T-helper 17 cell (primary cell): ENCODE data around the gene ZNF32. TPM values are rescaled to one million over a fixed set of nuclear protein-coding genes. Genes with fewer than 3 reads are reported as not detected.
A peak's percentile ranks its signal among the peaks of the same experiment; 100 is the strongest.

Experiments used
- ATAC-seq: fragments of 150-1000 bp; cut with Tn5 transposase; 2 replicates; pipeline ENCODE4 v1.10.0; 2021; ENCODE audit warnings: mild to moderate bottlenecking, moderate library complexity
- DNase-seq, 3 donors: peaks; one replicate each; pipeline versions ENCODE4 v3.0.0 to v3.0.0-alpha.2; 2020 to 2021
- H3K9me3 ChIP-seq: one replicate; pipeline ENCODE4 v1.7.0; 2013; ENCODE audit warnings: low read length, mild to moderate bottlenecking; ENCODE audit not compliant: control insufficient read depth, poor library complexity, severe bottlenecking
- H3K27ac Mint-ChIP-seq: one replicate; pipeline ENCODE4 v1.8.0; 2022; ENCODE audit warnings: mild to moderate bottlenecking, moderate library complexity, mixed read lengths
- H3K27me3 Mint-ChIP-seq: one replicate; pipeline ENCODE4 v1.8.0; 2022; ENCODE audit warnings: mixed read lengths
- H3K36me3 Mint-ChIP-seq: one replicate; pipeline ENCODE4 v1.8.0; 2022; ENCODE audit warnings: low read depth, mixed read lengths
- H3K4me1 Mint-ChIP-seq: one replicate; pipeline ENCODE4 v1.8.0; 2022; ENCODE audit warnings: mild to moderate bottlenecking, mixed read lengths
- H3K4me3 Mint-ChIP-seq: one replicate; pipeline ENCODE4 v1.8.0; 2022; ENCODE audit warnings: mild to moderate bottlenecking, moderate library complexity, mixed read lengths
- total RNA-seq, 4 donors: library from RNA in 2 of 4; stranded (reverse) in 2 of 4; gene quantifications; one replicate each; pipeline ENCODE4 v1.2.3 and lab custom pipeline; 2022 to 2026

ZNF32 gene, protein sequence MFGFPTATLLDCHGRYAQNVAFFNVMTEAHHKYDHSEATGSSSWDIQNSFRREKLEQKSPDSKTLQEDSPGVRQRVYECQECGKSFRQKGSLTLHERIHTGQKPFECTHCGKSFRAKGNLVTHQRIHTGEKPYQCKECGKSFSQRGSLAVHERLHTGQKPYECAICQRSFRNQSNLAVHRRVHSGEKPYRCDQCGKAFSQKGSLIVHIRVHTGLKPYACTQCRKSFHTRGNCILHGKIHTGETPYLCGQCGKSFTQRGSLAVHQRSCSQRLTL
- total RNA-seq (10 to 100 TPM; 19.0 to 19.2 TPM), total RNA-seq (lab: John Stamatoyannopoulos, UW) (14.5 to 42.9 reads per million in 2 donors)

DNA sequence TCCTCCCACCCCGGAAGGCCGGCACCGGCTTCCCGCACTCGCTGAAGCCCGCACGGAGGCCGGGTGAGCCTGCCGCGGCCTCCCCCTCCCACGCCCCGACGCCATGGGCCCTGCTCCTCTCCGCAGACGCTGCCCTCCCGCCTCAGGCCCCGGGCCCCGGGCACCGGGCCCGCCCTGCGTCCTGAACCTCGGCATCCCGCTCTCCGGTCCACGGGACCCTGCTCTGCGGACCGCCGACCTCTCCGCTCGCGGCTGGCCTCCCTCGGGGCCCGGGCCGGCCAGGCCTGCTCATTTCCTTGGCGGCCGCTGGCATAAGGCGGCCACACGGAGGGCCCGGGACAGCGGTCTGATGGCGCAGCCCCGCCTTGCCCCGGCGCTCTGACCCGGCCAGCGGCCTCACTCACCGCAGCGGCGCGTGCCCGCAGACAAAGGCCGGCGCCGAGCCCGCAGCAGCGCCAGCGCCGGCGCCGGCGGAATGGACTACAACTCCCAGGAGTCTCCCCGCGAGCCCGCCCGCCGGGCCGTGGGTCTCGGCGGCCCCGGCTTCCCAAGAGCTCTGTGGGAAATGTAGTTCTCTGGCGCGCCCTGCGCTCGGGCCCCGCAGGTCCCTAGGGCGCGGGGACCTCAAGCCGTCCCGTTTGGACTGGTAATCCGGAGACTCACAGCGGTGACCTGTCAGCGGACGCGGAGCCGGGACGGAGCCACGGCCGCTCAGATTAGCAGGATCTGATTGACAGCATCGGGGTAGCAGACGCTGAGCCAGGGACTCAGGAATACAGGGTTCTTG is at the start of gene ZNF32:
TSS of gene ZNF32 (minus strand) at position 484 of the 787 bp plus-strand sequence. CDS start 2,748 bp downstream, outside the sequence.
- H3K9me3 ChIP-seq: peaks cover 25% of the 10 kb centered on the region
- no peaks in the 10 kb centered on the region for H3K27me3 Mint-ChIP-seq
- H3K36me3 Mint-ChIP-seq: peaks cover 2% of the 10 kb centered on the region
- H3K4me3 Mint-ChIP-seq: peak within 1 kb of the TSS; percentile 93
- H3K4me1 Mint-ChIP-seq: peaks cover 6% of the 10 kb centered on the region
- ATAC-seq (peak; percentile 99), DNase-seq (peak; percentile 72 to 75 (median 74))
- H3K27ac Mint-ChIP-seq: peak within 1 kb of the TSS; percentile 90

DNA sequence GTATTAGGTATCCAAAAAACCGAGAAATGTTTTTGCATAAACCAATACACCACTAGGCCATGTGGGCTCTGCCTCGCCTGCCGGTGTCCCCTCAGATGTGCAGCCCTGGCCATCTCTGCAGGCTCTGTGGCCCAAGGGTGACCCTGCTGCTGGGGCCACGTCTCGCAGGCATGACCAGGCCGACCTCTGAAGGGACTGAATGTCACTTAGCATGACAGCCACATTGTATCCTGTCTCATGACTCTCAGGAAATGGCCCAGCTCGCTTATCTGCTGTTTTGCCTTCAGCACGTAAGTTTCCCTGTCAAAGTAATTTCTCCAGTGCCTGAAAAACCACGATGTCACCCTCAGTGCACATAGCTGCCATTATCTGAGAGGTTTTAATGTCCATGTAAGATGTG is 49.5 kb upstream of the ZNF32 start:
- DNase-seq (no peak), ATAC-seq (no peak)
- H3K4me3 Mint-ChIP-seq: no peak overlapping the region
- H3K27ac Mint-ChIP-seq: no peak overlapping the region
- H3K9me3 ChIP-seq: no peaks in the 10 kb centered on the region
- H3K4me1 Mint-ChIP-seq: no peaks in the 10 kb centered on the region
- H3K36me3 Mint-ChIP-seq: peaks cover 2% of the 10 kb centered on the region
- peaks cover 41% of the 10 kb centered on the region for H3K27me3 Mint-ChIP-seq

DNA sequence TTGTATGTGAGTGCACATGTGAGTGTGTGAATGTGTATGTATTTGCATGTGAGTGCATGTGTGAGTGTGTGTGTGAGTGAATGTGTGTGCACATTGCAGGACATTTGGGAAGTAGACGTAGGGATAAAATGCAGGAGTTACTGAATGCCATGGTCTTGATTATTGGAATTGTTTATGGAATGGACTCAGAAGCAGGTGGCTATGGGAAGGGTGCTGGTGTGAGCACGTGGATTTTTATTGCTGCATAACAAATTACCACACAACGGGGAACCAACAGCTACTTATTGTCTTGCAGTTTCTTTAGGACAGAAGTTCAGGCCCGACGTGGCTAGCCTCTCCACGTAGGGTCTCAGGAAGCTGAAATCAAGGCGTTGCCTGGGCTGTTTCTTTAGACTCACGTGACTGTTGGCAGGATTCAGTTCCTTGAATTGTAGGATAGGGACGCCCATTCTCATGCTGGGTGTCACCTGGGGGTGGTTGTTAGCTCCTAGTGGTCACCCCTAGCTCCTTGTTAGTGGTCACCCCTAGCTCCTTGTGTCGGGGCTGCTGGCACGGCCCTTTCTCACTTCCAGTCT is 48.3 kb upstream of the ZNF32 start:
- no peak for ATAC-seq
- DNase-seq: no peak
- Mint-ChIP-seq H3K4me1 (peaks cover 2% of the 10 kb centered on the region), H3K4me3 (no peak overlapping the region), H3K27me3 (peaks cover 52% of the 10 kb centered on the region), H3K27ac (no peak overlapping the region), H3K36me3 (peaks cover 4% of the 10 kb centered on the region)
- H3K9me3 ChIP-seq: no peaks in the 10 kb centered on the region

DNA sequence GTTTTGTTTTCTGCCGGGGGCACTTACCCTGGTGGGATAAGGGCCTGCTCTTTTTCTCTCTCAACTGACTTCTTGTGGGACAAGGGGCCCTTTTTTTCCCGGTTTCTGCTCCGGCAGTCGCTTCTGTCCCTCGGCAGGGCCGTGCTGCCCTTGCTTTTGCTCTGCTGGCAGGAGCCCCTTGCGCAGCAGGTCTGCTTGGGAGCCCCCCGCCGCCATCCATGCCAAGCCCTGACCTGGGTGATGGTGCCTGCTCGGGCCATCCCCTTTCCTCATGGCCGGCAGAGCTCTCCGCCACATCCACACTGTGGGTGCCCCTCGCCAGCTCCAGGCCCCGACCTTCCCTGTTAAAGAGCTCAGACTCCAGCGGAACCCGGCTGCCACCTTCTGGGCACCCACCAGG is 47.0 kb upstream of the ZNF32 start:
- DNase-seq (no peak), ATAC-seq (no peak)
- H3K4me1 Mint-ChIP-seq: peaks cover 2% of the 10 kb centered on the region
- no peaks in the 10 kb centered on the region for H3K9me3 ChIP-seq
- H3K36me3 Mint-ChIP-seq: peaks cover 4% of the 10 kb centered on the region
- H3K4me3 Mint-ChIP-seq: no peak overlapping the region
- no peak overlapping the region for H3K27ac Mint-ChIP-seq
- peaks cover 53% of the 10 kb centered on the region for H3K27me3 Mint-ChIP-seq

DNA sequence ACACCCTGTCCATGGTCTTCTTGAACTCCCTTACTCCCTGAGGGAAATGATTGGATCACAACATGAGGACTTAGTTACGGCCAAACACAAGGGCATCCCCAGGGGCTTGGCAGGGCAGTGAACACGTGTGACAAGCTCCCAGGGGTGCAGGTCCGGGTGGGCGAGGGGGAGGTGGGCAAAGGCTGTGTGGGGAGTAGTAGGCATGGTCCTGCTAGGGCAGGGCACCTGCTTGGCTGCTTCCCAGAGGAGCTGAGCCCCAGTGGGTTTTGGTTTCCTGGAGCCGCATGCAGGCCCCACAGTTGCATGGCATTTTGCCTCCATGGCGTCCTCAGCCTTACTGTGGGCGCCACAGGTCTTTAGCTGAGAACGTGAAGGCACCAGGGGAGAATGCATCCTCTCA is 46.6 kb upstream of the ZNF32 start:
- Mint-ChIP-seq H3K4me3 (no peak overlapping the region), H3K36me3 (peaks cover 4% of the 10 kb centered on the region)
- H3K9me3 ChIP-seq: no peaks in the 10 kb centered on the region

DNA sequence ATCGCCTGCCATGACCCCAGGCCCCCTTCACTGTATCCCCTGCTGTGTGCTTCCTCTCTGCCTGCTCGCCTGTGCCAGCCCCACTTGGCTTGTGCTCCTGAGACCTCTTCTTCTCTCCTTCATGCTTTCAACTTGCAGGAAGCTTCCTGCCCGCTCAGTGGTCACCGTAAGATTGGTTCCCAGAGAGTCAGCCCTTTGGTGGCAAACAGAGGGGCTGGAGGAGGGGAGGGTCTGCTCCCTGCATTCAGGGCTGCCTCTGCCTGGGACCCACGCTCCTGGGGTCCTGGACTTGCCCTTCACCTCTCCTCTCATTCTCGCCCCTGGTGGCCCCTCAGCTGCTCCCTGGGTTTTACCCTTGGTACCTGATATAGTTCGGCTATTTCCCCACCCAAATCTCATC is 45.8 kb upstream of the ZNF32 start:
- H3K4me3 Mint-ChIP-seq: no peak overlapping the region
- peaks cover 4% of the 10 kb centered on the region for H3K36me3 Mint-ChIP-seq
- H3K9me3 ChIP-seq: no peaks in the 10 kb centered on the region
- no peak overlapping the region for H3K27ac Mint-ChIP-seq
- ATAC-seq (no peak), DNase-seq (no peak)
- peaks cover 48% of the 10 kb centered on the region for H3K27me3 Mint-ChIP-seq
- peaks cover 10% of the 10 kb centered on the region for H3K4me1 Mint-ChIP-seq

More for the DNA sequence above, 46.6 kb upstream of the ZNF32 start:
- Mint-ChIP-seq H3K4me1 (peaks cover 3% of the 10 kb centered on the region), H3K27ac (no peak overlapping the region), H3K27me3 (peaks cover 49% of the 10 kb centered on the region)
- ATAC-seq (no peak), DNase-seq (no peak)

DNA sequence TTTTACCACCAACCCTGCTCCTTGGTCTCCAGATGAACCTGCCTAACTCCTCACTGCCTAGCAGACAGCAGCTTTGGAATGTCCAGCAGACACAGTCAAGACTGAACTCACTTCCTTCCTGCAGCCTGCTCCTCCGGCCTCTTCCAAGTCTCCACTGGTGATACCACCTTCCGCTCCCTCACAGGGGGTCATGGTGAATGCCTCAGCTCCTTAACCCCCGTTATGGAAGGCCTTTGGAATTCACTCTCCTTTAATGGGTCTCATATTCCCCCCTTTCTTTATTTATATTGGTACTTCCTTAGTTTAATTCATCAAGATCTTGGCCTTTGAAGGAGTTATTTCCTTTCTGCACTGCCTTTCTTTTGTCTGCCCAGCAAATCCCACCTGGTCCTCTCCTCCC is 44.9 kb upstream of the ZNF32 start:
- Mint-ChIP-seq H3K27ac (peak overlapping the region; percentile 21), H3K27me3 (peaks cover 41% of the 10 kb centered on the region), H3K36me3 (peaks cover 3% of the 10 kb centered on the region), H3K4me3 (no peak overlapping the region), H3K4me1 (peaks cover 12% of the 10 kb centered on the region)
- no peak for DNase-seq
- ATAC-seq: no peak
- H3K9me3 ChIP-seq: no peaks in the 10 kb centered on the region

DNA sequence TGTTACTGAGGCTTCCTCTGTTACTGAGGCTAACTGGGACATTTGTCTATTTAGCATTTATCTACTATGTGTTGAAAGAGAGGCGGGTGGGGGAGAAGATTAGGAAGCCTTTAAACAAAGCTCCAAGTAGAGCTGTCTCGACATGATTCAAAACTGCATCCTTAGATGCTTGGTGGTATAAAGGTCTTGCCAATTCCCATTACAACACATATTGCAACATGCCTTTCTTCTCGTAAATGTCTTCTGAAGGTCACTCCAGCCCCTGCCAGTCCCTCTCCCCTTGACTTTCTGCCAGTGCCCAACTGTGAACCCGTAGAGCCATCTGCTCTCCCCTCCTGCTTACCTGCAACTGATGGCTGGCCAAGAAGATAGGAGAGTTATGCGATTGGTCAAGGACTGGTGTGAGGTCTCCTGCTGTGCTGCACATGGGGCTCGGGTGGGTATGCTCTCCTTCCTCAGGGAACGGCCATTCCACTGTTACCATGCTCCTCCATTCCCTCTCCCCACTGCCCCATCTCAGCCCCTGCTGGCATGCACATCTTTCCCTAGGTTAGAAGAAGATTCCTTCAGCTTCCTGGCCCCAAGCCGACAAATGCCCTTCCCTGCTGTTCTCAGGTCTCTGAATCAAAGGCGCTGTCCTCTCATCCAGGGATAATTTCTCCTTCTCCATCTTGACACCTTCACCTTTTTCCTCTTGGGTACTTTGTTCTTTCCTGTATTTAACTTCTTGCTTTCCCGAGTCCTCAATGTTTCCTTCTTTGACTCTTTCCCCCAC is 43.6 kb upstream of the ZNF32 start:
- ATAC-seq: no peak
- Mint-ChIP-seq H3K36me3 (peaks cover 4% of the 10 kb centered on the region), H3K27me3 (peaks cover 42% of the 10 kb centered on the region), H3K4me1 (peaks cover 16% of the 10 kb centered on the region), H3K4me3 (peak overlapping the region; percentile 39), H3K27ac (no peak overlapping the region)
- no peak for DNase-seq
- no peaks in the 10 kb centered on the region for H3K9me3 ChIP-seq

DNA sequence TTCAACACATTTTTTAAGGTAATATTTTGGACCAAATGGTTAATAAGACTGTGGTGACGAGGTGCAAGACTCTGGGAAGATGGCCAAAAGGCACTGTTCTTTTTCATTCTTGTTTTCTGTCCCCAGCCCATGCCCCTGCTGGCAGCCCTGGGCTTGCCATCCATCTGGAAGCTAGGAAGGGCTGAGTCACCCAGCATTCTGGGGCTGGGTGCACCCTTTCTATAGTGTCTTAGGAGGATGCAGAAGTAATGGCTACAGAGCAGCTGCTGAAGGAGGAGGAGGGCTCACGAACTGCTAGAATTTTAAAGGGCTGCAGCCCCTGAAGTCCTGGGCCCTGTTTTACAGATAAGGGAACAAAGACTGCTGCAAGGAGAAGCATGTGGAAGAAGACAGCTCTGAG is 42.8 kb upstream of the ZNF32 start:
- Mint-ChIP-seq H3K4me1 (peaks cover 20% of the 10 kb centered on the region), H3K36me3 (peaks cover 4% of the 10 kb centered on the region), H3K4me3 (peak overlapping the region; percentile 21), H3K27ac (no peak overlapping the region), H3K27me3 (peaks cover 46% of the 10 kb centered on the region)
- no peaks in the 10 kb centered on the region for H3K9me3 ChIP-seq
- DNase-seq (no peak), ATAC-seq (no peak)

DNA sequence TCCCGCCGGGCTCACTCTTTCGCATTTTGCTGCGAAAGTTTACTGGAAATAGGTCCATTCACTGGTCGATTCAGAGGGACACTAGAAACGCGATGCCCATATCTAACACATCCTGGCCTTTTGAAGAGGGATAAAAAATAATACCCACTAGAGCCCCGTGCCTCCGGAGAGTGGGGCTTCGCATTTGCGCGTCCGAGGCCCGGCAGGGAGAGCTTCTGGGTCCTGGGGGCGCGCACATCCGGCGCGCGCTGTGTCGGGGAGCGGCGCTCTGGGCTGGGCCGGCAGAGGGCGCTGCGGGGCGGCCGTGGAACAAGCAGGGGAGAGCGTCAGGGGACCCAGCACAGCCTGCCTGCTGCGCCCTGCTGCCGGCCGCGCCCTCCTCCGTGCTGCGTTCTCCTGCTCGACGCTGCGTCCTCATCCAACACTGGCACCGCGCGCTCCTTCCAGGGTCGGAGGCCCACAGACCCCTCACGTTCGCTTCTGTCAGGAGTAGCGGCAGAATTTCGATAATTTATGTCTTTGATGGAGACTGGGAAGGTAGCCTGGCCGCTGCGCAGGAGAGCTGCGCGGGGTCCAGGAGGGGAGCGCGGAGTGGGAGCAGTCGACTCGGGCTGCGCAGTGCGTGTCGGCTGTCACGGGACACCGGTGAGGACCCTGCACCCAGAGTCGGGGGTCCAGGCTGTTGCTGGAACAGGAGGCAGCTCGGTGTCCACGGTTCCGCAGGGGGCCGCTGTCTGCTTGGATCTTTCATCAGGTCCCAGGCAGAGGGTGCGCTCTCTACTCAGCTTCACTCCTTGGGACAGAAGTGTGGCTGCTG is 41.5 kb upstream of the ZNF32 start:
- Mint-ChIP-seq H3K4me3 (peak overlapping the region; percentile 92), H3K27me3 (peaks cover 51% of the 10 kb centered on the region), H3K4me1 (peaks cover 20% of the 10 kb centered on the region), H3K36me3 (peaks cover 4% of the 10 kb centered on the region), H3K27ac (peak overlapping the region; percentile 27)
- ATAC-seq (peak; percentile 99), DNase-seq (peak; percentile 67 to 84 (median 71))
- no peaks in the 10 kb centered on the region for H3K9me3 ChIP-seq

DNA sequence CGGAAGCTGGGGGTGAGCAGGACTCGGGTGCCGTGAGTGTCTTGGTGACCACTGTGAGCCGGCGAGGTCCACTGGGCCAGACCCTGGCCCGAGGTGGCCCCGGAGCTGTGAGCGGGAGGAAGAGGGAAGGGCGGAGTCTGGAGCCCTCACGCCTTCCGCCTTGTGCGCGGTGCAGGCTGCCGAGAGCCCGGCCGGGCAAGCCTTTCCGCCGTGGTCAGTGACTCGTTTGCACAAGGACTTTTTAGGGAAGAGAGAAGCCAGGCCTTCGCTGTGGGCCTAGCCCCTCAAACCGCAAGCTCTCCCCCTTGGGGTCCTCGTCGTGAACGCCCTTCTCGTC is 40.9 kb upstream of the ZNF32 start:
- peaks cover 20% of the 10 kb centered on the region for H3K4me1 Mint-ChIP-seq
- peaks cover 49% of the 10 kb centered on the region for H3K27me3 Mint-ChIP-seq
- DNase-seq (no peak), ATAC-seq (peak; percentile 60)
- peaks cover 4% of the 10 kb centered on the region for H3K36me3 Mint-ChIP-seq
- peak overlapping the region; percentile 27 for H3K27ac Mint-ChIP-seq
- peak overlapping the region; percentile 92 for H3K4me3 Mint-ChIP-seq
- H3K9me3 ChIP-seq: no peaks in the 10 kb centered on the region

DNA sequence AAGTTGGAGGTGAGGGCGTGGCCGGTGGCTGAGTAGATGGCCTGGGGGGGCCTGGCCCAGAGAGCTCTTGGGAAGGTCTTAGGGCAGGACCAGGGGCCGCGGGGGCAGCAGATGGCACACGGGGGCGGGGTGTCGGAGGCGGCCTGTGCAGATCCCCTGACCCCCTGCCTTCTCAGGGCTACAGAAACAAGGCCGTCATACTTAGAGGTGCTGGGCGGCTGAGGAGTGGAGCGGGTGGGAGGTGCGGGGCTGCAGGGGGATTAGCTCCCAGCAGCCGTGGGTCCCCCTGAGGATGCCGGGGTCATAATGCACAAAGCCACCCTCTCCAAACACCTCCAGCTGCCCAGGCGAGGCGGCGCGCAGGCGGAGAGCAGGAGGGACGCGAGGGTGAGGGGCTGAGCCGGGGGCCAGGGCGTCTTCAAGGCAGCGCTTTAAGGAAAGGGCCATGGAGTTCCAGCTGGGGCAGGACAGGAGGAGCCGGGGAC is 40.4 kb upstream of the ZNF32 start:
- H3K9me3 ChIP-seq: no peaks in the 10 kb centered on the region

More for the DNA sequence above, 40.4 kb upstream of the ZNF32 start:
- ATAC-seq: no peak
- Mint-ChIP-seq H3K4me3 (peak overlapping the region; percentile 92), H3K27ac (no peak overlapping the region), H3K27me3 (peaks cover 49% of the 10 kb centered on the region), H3K36me3 (peaks cover 4% of the 10 kb centered on the region), H3K4me1 (peaks cover 20% of the 10 kb centered on the region)
- no peak for DNase-seq
